Transverse colon (tissue), 4 donors: ENCODE results near the gene PPP1R3A. TPM values are rescaled to one million over a fixed set of nuclear protein-coding genes. Genes with fewer than 3 reads are reported as not detected.

Experiments
- DNase-seq: peaks from one replicate; pipeline ENCODE4 v3.0.0-alpha.2; 2019
- H3K27ac ChIP-seq, 4 donors: fragments of 200-600 bp; sonication (generic); 2 replicates each; pipeline ENCODE4 v1.5.1; 2016 to 2018; ENCODE audit warnings: inconsistent platforms in 4 of 4
- H3K27me3 ChIP-seq: fragments of 200-600 bp; sonication (generic); 2 replicates; pipeline ENCODE4 v1.5.1; 2017; ENCODE audit warnings: inconsistent platforms
- H3K36me3 ChIP-seq, 4 donors: fragments of 200-600 bp; sonication (generic); 2 replicates each; pipeline ENCODE4 v1.5.1; 2017 to 2019; ENCODE audit warnings: inconsistent platforms in 4 of 4
- H3K4me1 ChIP-seq, 4 donors: fragments of 200-600 bp; sonication (generic); 2 replicates each; pipeline ENCODE4 v1.5.1; 2017 to 2020; ENCODE audit warnings: inconsistent platforms in 4 of 4
- H3K4me3 ChIP-seq, 4 donors: fragments of 200-600 bp; sonication (generic); 1 replicate in 1 of 4; 2 replicates in 3 of 4; pipeline versions ENCODE4 v1.5.1 to v1.6.1; 2017 to 2019; ENCODE audit warnings: inconsistent platforms in 4 of 4
- H3K9me3 ChIP-seq, 2 donors: fragments of 200-600 bp; sonication (generic); 2 replicates each; pipeline ENCODE4 v1.5.1; 2017 to 2019; ENCODE audit warnings: inconsistent platforms in 2 of 2
- EP300 ChIP-seq: sonication (generic); formaldehyde crosslinking; IDR thresholded peaks from one replicate; pipeline ENCODE4 v1.6.1; 2017; ENCODE audit warnings: antibody characterized with exemption, low read depth
- POLR2A ChIP-seq: fragments of 450-650 bp; IDR thresholded peaks from one replicate; pipeline ENCODE4 v1.6.1; 2016; ENCODE audit warnings: antibody characterized with exemption, mild to moderate bottlenecking, moderate library complexity
- POLR2AphosphoS5 ChIP-seq, 3 donors: sonication (generic); formaldehyde crosslinking; IDR thresholded peaks; one replicate each; pipeline ENCODE4 v1.6.1; 2016; ENCODE audit warnings: antibody characterized with exemption in 3 of 3
- WGBS, 2 donors: methylation state at CpG; one replicate each; pipeline ENCODE4 v1.1.5; 2018; ENCODE audit warnings: low coverage in 1 of 2; 5-methylcytosine and 5-hydroxymethylcytosine counted together
- in situ Hi-C, 4 donors: fragments of 200-750 bp; cut with MboI; loops; one replicate each; pipeline versions ENCODE4 v1.15.0 to v1.15.1; 2017; ENCODE audit warnings: low sequenced_read_pairs in 3 of 4, low pct_ligation_motif_present in 1 of 4, low pct_unique_long_range_greater_than_20kb in 1 of 4
- intact Hi-C: fragments of 100-400 bp; cut with DNase I; formaldehyde crosslinking; loops from one replicate; pipeline ENCODE4 v1.15.1; 2023; ENCODE audit warnings: low total_unique reads
- total RNA-seq, 4 donors: library from RNA; depleted of rRNA; stranded (reverse); fragments of >200 nt; gene quantifications; one replicate each; pipeline ENCODE4 v1.1.0, GENCODE V29; 2016
- TF ChIP-seq, protein P1 (sequence below), 5 experiments: fragments of 200-600 bp in 3 of 5; fragments of 450-650 bp in 2 of 5; sonication (generic) in 3 of 5; IDR thresholded peaks; 1 replicate in 2 of 5; 2 replicates in 3 of 5; pipeline ENCODE4 v1.5.1; 2016 to 2017; ENCODE audit warnings: antibody characterized with exemption in 5 of 5, inconsistent platforms in 3 of 5, mild to moderate bottlenecking in 2 of 5, moderate library complexity in 1 of 5

Gene PPP1R3A
- total RNA-seq, 4 donors from 2014 or later: not detected

DNA sequence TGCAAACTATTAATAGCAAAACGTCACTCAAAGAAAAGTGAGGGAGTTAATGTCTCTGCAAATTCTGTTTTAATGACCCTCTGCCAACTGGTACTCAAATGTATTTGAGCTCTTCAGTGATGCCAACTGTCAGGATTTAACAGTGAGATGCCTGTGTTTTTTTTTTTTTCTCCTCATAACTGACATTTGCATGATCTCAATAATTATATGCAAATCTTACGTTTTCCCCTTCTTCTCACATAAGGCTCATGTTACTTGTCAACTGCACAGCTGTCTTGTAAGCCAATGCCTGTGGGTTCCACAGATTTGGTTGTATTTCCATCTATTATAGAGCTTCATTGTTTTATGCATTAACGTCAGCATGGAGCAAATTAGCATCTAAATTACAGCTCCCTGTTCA lies 38.2 kb downstream of the PPP1R3A start:
- Histone ChIP-seq H3K4me3 (no peak overlapping the region), H3K4me1 (no peaks in the 10 kb centered on the region), H3K9me3 (no peaks in the 10 kb centered on the region), H3K27me3 (no peaks in the 10 kb centered on the region), H3K36me3 (no peaks in the 10 kb centered on the region), H3K27ac (no peak overlapping the region)
- intact Hi-C loops (no loop called here), in situ Hi-C loops (no loop called here)
- TF ChIP-seq POLR2AphosphoS5 (IDR thresholded peaks at IDR 0.05): no peak
- TF ChIP-seq EP300: no peak
- no peak for TF ChIP-seq POLR2A
- TF ChIP-seq, protein P1, sequence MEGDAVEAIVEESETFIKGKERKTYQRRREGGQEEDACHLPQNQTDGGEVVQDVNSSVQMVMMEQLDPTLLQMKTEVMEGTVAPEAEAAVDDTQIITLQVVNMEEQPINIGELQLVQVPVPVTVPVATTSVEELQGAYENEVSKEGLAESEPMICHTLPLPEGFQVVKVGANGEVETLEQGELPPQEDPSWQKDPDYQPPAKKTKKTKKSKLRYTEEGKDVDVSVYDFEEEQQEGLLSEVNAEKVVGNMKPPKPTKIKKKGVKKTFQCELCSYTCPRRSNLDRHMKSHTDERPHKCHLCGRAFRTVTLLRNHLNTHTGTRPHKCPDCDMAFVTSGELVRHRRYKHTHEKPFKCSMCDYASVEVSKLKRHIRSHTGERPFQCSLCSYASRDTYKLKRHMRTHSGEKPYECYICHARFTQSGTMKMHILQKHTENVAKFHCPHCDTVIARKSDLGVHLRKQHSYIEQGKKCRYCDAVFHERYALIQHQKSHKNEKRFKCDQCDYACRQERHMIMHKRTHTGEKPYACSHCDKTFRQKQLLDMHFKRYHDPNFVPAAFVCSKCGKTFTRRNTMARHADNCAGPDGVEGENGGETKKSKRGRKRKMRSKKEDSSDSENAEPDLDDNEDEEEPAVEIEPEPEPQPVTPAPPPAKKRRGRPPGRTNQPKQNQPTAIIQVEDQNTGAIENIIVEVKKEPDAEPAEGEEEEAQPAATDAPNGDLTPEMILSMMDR (IDR thresholded peaks at IDR 0.05): no peak
- WGBS, 2 donors: 59 to 61% methylated on average over 3 of the region's 3 CpGs
- DNase-seq: no peak

DNA sequence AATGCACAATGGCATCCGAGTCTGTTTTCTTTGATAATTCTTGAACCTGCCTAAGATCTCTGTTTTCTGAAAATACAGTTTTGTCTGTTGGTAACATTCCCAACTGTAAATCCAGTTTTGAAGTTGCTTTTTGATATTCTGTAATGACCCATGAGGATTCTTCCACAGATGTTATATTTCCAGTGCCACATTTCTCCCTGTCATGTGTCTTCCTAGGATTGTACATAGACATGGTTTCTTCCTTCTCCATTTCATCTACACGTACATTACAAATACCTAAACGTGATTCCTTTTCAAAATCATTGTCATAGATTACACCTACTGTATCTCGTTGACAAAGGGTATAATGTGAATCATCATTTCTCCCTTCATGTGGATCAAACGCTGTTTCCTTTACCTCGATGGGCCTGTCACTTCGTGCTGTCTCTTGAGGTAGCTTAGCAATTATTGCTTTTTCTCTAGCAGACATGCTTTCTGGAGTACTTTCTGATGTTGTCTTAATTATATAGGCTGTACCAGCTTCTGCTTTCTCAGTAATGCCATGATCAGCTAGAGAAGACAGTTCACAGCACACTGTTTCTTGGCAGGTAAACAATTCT lies 40.3 kb downstream of the PPP1R3A start:
- 69 to 77% methylated on average over 6 to 7 of the region's 7 CpGs for WGBS, 2 donors
- in situ Hi-C loops: no loop called here
- no peaks in the 10 kb centered on the region for H3K27me3 ChIP-seq
- H3K36me3 ChIP-seq: no peaks in the 10 kb centered on the region
- H3K4me1 ChIP-seq: no peaks in the 10 kb centered on the region
- H3K9me3 ChIP-seq: no peaks in the 10 kb centered on the region
- intact Hi-C loops: no loop called here
- no peak for DNase-seq
- H3K27ac ChIP-seq: no peak overlapping the region
- TF ChIP-seq EP300 (no peak), POLR2AphosphoS5 (IDR thresholded peaks at IDR 0.05) (no peak), POLR2A (no peak)
- TF ChIP-seq, protein P1 (IDR thresholded peaks at IDR 0.05): no peak
- no peak overlapping the region for H3K4me3 ChIP-seq

DNA sequence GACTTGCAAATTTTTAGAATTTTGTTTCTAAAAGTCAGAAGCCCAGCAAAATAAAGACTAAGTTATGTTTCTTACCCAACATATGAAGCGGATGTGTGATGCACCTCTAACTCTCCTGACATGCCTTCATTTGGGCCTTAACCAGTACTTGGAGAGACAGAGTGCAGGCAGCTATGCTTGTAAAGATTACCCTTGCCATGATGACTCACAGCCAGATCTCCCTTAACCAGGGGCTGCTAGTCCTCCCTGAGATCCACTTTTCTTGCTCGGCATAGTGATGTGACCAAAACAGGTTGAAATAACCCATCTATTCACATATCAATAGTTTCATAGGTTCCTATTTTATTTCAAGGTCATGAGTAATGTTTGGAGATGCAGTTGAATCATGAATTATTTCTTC lies 43.6 kb downstream of the PPP1R3A start:
- Histone ChIP-seq H3K27me3 (no peaks in the 10 kb centered on the region), H3K36me3 (no peaks in the 10 kb centered on the region), H3K9me3 (no peaks in the 10 kb centered on the region), H3K4me3 (no peak overlapping the region), H3K4me1 (no peaks in the 10 kb centered on the region), H3K27ac (no peak overlapping the region)
- TF ChIP-seq EP300: no peak
- no peak for TF ChIP-seq POLR2AphosphoS5 (IDR thresholded peaks at IDR 0.05)
- no peak for TF ChIP-seq POLR2A
- no peak for DNase-seq
- WGBS, 2 donors: 84% methylated on average over 2 of the region's 2 CpGs
- intact Hi-C loops (no loop called here), in situ Hi-C loops (no loop called here)

DNA sequence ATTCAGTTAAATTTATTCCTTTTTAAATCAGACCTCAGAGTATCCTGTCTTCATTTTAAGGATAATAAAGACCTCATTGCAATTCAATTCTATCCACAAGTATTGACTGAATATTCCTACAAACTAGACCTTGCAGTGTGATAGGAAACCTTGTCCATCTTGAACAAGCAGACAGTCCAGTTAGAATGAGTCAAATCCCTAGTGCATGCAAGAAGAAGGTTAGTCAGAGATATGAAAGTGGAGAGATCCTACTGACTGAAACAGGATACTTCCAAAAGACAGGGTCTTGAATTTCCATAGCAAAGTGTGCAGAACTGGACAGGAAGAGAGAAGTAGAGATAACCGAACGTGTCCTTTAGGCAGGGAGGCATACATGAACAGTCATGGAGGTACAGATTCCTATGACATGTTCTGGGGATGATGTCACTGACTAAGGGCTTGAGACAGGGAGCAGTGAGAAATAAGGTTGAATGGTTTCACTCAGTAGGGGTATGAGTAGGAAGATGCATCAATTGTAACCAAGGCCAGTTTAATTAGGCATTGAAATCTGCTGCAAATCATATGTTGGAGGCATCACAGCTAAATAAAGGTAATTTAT lies 45.2 kb downstream of the PPP1R3A start:
- Histone ChIP-seq H3K27me3 (no peaks in the 10 kb centered on the region), H3K4me1 (no peaks in the 10 kb centered on the region), H3K9me3 (no peaks in the 10 kb centered on the region), H3K27ac (no peak overlapping the region), H3K4me3 (no peak overlapping the region), H3K36me3 (no peaks in the 10 kb centered on the region)
- TF ChIP-seq POLR2A (no peak), POLR2AphosphoS5 (IDR thresholded peaks at IDR 0.05) (no peak), EP300 (no peak)
- TF ChIP-seq, protein P1 (IDR thresholded peaks at IDR 0.05): no peak
- intact Hi-C loops: no loop called here
- in situ Hi-C loops: no loop called here
- DNase-seq: no peak
- WGBS, 2 donors: 64 to 67% methylated on average over 2 of the region's 2 CpGs
